ENCODE data around the gene TNS3. TPM values are rescaled to one million over a fixed set of nuclear protein-coding genes. Genes with fewer than 3 reads are reported as not detected.

Gene TNS3
- total and polyA plus RNA-seq, 10 of the 15 experiments (the other 5 are each of a cell fraction or from before 2014, with no cell fraction given): 0.27 to 2.7 (median 0.79) TPM

GRCh38 chr7:47446871-47447466 is 134.9 kb downstream of the TNS3 start:
- Histone ChIP-seq H3K9ac (ENCODE audit: control insufficient read depth, insufficient read depth, low read length) (no peak overlapping the region), H3K4me2 (ENCODE audit: control insufficient read depth, insufficient read depth) (no peak overlapping the region), H2AFZ (ENCODE audit: control insufficient read depth, low read depth, low read length) (no peak overlapping the region), H3K27ac (ENCODE audit: control insufficient read depth, insufficient read depth) (no peak overlapping the region), H4K20me1 (ENCODE audit: control insufficient read depth, insufficient read depth) (no peaks in the 10 kb centered on the region), H3K9me3 (replicated peaks; ENCODE audit: control insufficient read depth, insufficient read depth, low read length) (no peaks in the 10 kb centered on the region), H3K4me1 (ENCODE audit: control insufficient read depth, insufficient read depth, low read length) (no peaks in the 10 kb centered on the region), H3K27me3 (replicated peaks in 1 of 2; ENCODE audit: control insufficient read depth in 2 of 2, insufficient read depth in 2 of 2, low read length in 1 of 2) (no peaks in the 10 kb centered on the region; a peak in 1 of 4 replicates), H3K79me2 (ENCODE audit: control insufficient read depth, insufficient read depth, low read length) (no peaks in the 10 kb centered on the region), H3K36me3 (ENCODE audit: control insufficient read depth in 2 of 2, insufficient read depth in 2 of 2, low read length in 1 of 2) (no peaks in the 10 kb centered on the region), H3K4me3 (no peak overlapping the region)
- ChIA-PET POLR2A (no interaction called here), RAD21 (ENCODE audit: unreplicated experiment) (no interaction called here), SMC1A (ENCODE audit: uncharacterized antibody, unreplicated experiment) (no interaction called here), CTCF (no interaction called here)
- ATAC-seq (no peak), FAIRE-seq (no peak), DNase-seq (ENCODE audit: low read depth, low spot score) (no peak)
- TF ChIP-seq CHD1 (IDR thresholded peaks at IDR 0.05; ENCODE audit: low read depth, low read length) (no peak), SP1 (IDR thresholded peaks at IDR 0.05; ENCODE audit: low read depth, low read length) (no peak), IRF4 (IDR thresholded peaks at IDR 0.05; ENCODE audit: low read depth, low read length) (no peak), ZNF622 (IDR thresholded peaks at IDR 0.05) (no peak), FOXK2 (IDR thresholded peaks at IDR 0.05) (no peak), TBL1XR1 (IDR thresholded peaks at IDR 0.05; ENCODE audit: low read depth, low read length) (no peak), ATF7 (IDR thresholded peaks at IDR 0.05; ENCODE audit: low read depth) (no peak), CEBPB (IDR thresholded peaks at IDR 0.05; ENCODE audit: borderline replicate concordance in 1 of 2, low read depth in 2 of 2, low read length in 2 of 2) (no peak), TARDBP (IDR thresholded peaks at IDR 0.05; ENCODE audit: borderline replicate concordance) (no peak), SIN3A (IDR thresholded peaks at IDR 0.05; ENCODE audit: low read depth, low read length) (no peak), ZBTB33 (IDR thresholded peaks at IDR 0.05) (no peak), EGR1 (IDR thresholded peaks at IDR 0.05; ENCODE audit: borderline replicate concordance in 1 of 2, low read depth in 2 of 2, low read length in 2 of 2) (no peak)
- WGBS (ENCODE audit: insufficient coverage, insufficient replicate concordance, low lambda C conversion rate, missing lambda C conversion rate): 43% methylated on average over 9 of the region's 9 CpGs
- no TSS peak for BruUV-seq (replicated peaks)
- intact Hi-C loops (cut with micrococcal nuclease; ENCODE audit: unreplicated experiment) (no loop called here), in situ Hi-C loops (cut with MboI) (loop anchor here (5.0 kb wide), 1 partner anchor 375 kb away; no protein-coding TSS in a partner anchor)

Measured in GM12878 (cell line).